ENCODE data around the gene EML5.

- TF ChIP-seq POLR2AphosphoS5 (IDR thresholded peaks at IDR 0.05; ENCODE audit: insufficient read depth in 1 of 2, low read depth in 1 of 2) (no peak), POLR2A (IDR thresholded peaks at IDR 0.05) (no peak)
- TF ChIP-seq, protein P1, sequence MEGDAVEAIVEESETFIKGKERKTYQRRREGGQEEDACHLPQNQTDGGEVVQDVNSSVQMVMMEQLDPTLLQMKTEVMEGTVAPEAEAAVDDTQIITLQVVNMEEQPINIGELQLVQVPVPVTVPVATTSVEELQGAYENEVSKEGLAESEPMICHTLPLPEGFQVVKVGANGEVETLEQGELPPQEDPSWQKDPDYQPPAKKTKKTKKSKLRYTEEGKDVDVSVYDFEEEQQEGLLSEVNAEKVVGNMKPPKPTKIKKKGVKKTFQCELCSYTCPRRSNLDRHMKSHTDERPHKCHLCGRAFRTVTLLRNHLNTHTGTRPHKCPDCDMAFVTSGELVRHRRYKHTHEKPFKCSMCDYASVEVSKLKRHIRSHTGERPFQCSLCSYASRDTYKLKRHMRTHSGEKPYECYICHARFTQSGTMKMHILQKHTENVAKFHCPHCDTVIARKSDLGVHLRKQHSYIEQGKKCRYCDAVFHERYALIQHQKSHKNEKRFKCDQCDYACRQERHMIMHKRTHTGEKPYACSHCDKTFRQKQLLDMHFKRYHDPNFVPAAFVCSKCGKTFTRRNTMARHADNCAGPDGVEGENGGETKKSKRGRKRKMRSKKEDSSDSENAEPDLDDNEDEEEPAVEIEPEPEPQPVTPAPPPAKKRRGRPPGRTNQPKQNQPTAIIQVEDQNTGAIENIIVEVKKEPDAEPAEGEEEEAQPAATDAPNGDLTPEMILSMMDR (IDR thresholded peaks at IDR 0.05) = no peak
Observed at GRCh38 chr14:88793259-88793625, 489 bp upstream of the EML5 start.

Data from vagina (tissue), 2 donors.